ENCODE measurements around the gene GALNT10. TPM values are rescaled to one million over a fixed set of nuclear protein-coding genes. Genes with fewer than 3 reads are reported as not detected.

Gene GALNT10
- total and polyA plus RNA-seq, 2 donors (not counting 1 experiment from before 2014, with no cell fraction given): 18.3 to 35.8 TPM

DNA sequence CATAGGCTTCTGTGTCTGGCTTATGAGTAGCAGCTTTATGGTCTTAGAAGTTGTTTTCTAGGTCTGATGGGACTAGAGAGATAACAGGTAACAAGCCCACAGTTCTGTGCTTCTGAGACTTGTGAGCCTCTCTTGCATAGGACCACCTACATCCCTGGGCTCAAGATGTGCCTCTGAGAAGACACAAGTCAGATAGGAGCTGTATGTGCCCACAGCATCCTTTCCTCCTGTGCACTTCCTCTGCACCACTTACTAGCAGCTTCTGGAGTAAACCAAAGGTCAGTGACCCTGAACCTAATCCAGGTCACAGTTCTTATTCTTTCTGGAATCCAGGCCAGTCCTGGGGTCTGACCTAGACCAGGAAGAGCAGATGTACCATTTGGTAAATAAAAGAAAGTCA, 40.0 kb downstream of the GALNT10 start:
- Histone ChIP-seq H3K4me1 (ENCODE audit: control insufficient read depth, extremely low read depth, insufficient read depth, low read length) (no peaks in the 10 kb centered on the region), H3K9ac (ENCODE audit: insufficient read depth, low read length) (no peak overlapping the region), H3K79me2 (ENCODE audit: control insufficient read depth, insufficient read depth, low read length) (no peaks in the 10 kb centered on the region), H3K9me3 (ENCODE audit: control insufficient read depth, insufficient read depth, low read depth, low read length) (no peaks in the 10 kb centered on the region), H3K4me3 (replicated peaks in 1 of 4; ENCODE audit: control extremely low read depth in 1 of 4, insufficient read depth in 1 of 4, low read depth in 3 of 4, low read length in 4 of 4) (no peak overlapping the region), H3K36me3 (ENCODE audit: control insufficient read depth, insufficient read depth, low read length) (no peaks in the 10 kb centered on the region), H3K27me3 (ENCODE audit: control insufficient read depth, insufficient read depth, low read length) (no peaks in the 10 kb centered on the region), H3K4me2 (ENCODE audit: extremely low read depth, insufficient read depth, low read length) (no peak overlapping the region), H2AFZ (ENCODE audit: low read length) (no peak overlapping the region), H3K27ac (ENCODE audit: insufficient read depth, low read length) (no peak overlapping the region), H4K20me1 (ENCODE audit: control insufficient read depth, extremely low read depth, insufficient read depth, low read length) (no peaks in the 10 kb centered on the region)
- no peak for DNase-seq (ENCODE audit: low read depth in 2 of 2)
- no peak for TF ChIP-seq EZH2 (IDR thresholded peaks at IDR 0.05; ENCODE audit: low read length, missing control alignments)
- TF ChIP-seq, protein P1, sequence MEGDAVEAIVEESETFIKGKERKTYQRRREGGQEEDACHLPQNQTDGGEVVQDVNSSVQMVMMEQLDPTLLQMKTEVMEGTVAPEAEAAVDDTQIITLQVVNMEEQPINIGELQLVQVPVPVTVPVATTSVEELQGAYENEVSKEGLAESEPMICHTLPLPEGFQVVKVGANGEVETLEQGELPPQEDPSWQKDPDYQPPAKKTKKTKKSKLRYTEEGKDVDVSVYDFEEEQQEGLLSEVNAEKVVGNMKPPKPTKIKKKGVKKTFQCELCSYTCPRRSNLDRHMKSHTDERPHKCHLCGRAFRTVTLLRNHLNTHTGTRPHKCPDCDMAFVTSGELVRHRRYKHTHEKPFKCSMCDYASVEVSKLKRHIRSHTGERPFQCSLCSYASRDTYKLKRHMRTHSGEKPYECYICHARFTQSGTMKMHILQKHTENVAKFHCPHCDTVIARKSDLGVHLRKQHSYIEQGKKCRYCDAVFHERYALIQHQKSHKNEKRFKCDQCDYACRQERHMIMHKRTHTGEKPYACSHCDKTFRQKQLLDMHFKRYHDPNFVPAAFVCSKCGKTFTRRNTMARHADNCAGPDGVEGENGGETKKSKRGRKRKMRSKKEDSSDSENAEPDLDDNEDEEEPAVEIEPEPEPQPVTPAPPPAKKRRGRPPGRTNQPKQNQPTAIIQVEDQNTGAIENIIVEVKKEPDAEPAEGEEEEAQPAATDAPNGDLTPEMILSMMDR (conservative IDR thresholded peaks at IDR 0.05 in 1 of 2, IDR thresholded peaks at IDR 0.05 in 1 of 2; ENCODE audit: low read depth in 1 of 2, low read length in 2 of 2): no peak

- Histone ChIP-seq H3K4me2 (ENCODE audit: extremely low read depth, insufficient read depth, low read length) (no peak overlapping the region), H3K9me3 (ENCODE audit: control insufficient read depth, insufficient read depth, low read depth, low read length) (no peaks in the 10 kb centered on the region), H2AFZ (ENCODE audit: low read length) (no peak overlapping the region), H3K27ac (ENCODE audit: insufficient read depth, low read length) (no peak overlapping the region), H3K36me3 (ENCODE audit: control insufficient read depth, insufficient read depth, low read length) (no peaks in the 10 kb centered on the region), H3K4me1 (ENCODE audit: control insufficient read depth, extremely low read depth, insufficient read depth, low read length) (no peaks in the 10 kb centered on the region), H4K20me1 (ENCODE audit: control insufficient read depth, extremely low read depth, insufficient read depth, low read length) (no peaks in the 10 kb centered on the region), H3K27me3 (ENCODE audit: control insufficient read depth, insufficient read depth, low read length) (no peaks in the 10 kb centered on the region), H3K4me3 (replicated peaks in 1 of 4; ENCODE audit: control extremely low read depth in 1 of 4, insufficient read depth in 1 of 4, low read depth in 3 of 4, low read length in 4 of 4) (no peak overlapping the region), H3K79me2 (ENCODE audit: control insufficient read depth, insufficient read depth, low read length) (no peaks in the 10 kb centered on the region), H3K9ac (ENCODE audit: insufficient read depth, low read length) (no peak overlapping the region)
- TF ChIP-seq EZH2 (IDR thresholded peaks at IDR 0.05; ENCODE audit: low read length, missing control alignments): no peak
- TF ChIP-seq, protein P1 (conservative IDR thresholded peaks at IDR 0.05 in 1 of 2, IDR thresholded peaks at IDR 0.05 in 1 of 2; ENCODE audit: low read depth in 1 of 2, low read length in 2 of 2): no peak
- no peak for DNase-seq (ENCODE audit: low read depth in 2 of 2)
Observed at GRCh38 chr5:154234551-154234950, 44.0 kb downstream of the GALNT10 start.

DNA sequence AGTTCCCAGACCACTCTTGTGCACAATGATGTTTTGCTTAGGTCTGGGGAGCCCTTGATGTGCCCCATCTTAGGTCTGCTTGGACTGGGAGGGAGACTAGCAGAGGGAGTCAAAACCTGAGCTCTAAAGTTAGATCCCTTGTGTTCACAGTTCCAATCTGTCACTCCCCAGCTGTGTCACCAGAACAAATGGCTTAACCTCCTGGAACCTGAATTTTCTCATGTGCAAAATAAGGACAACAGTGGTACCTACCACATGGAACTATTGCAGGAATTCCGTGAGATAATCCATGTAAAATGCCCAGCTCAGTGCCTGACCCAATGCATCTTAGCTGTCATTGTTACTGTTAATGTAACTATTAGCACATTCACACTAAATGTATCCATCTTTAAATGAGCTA, 45.5 kb downstream of the GALNT10 start:
- Histone ChIP-seq H2AFZ (ENCODE audit: low read length) (no peak overlapping the region), H3K79me2 (ENCODE audit: control insufficient read depth, insufficient read depth, low read length) (no peaks in the 10 kb centered on the region), H3K27me3 (ENCODE audit: control insufficient read depth, insufficient read depth, low read length) (no peaks in the 10 kb centered on the region), H3K9ac (ENCODE audit: insufficient read depth, low read length) (no peak overlapping the region), H3K4me1 (ENCODE audit: control insufficient read depth, extremely low read depth, insufficient read depth, low read length) (no peaks in the 10 kb centered on the region), H3K4me2 (ENCODE audit: extremely low read depth, insufficient read depth, low read length) (no peak overlapping the region), H3K27ac (ENCODE audit: insufficient read depth, low read length) (no peak overlapping the region), H3K36me3 (ENCODE audit: control insufficient read depth, insufficient read depth, low read length) (no peaks in the 10 kb centered on the region), H4K20me1 (ENCODE audit: control insufficient read depth, extremely low read depth, insufficient read depth, low read length) (no peaks in the 10 kb centered on the region), H3K4me3 (replicated peaks in 1 of 4; ENCODE audit: control extremely low read depth in 1 of 4, insufficient read depth in 1 of 4, low read depth in 3 of 4, low read length in 4 of 4) (no peak overlapping the region), H3K9me3 (ENCODE audit: control insufficient read depth, insufficient read depth, low read depth, low read length) (no peaks in the 10 kb centered on the region)
- no peak for TF ChIP-seq EZH2 (IDR thresholded peaks at IDR 0.05; ENCODE audit: low read length, missing control alignments)
- TF ChIP-seq, protein P1 (conservative IDR thresholded peaks at IDR 0.05 in 1 of 2, IDR thresholded peaks at IDR 0.05 in 1 of 2; ENCODE audit: low read depth in 1 of 2, low read length in 2 of 2): no peak
- no peak for DNase-seq (ENCODE audit: low read depth in 2 of 2)

Measured in fibroblast of lung (primary cell).